Measurements from ENCODE around the gene ELL. TPM values are rescaled to one million over a fixed set of nuclear protein-coding genes. Genes with fewer than 3 reads are reported as not detected.
"Not testable (repeated sequence)": the region's sequence is repeated elsewhere in the genome, so short reads cannot be mapped to it uniquely, and the experiment has no call there.

The ELL gene
- 9.3 TPM for total RNA-seq
- long read RNA-seq, full-length matches to known transcripts = 6 of 21 reads
- long read RNA-seq, partial matches to known transcripts = 10 of 21 reads
- long read RNA-seq, other reads (novel, unspliced or antisense) = 5 of 21 reads

DNA sequence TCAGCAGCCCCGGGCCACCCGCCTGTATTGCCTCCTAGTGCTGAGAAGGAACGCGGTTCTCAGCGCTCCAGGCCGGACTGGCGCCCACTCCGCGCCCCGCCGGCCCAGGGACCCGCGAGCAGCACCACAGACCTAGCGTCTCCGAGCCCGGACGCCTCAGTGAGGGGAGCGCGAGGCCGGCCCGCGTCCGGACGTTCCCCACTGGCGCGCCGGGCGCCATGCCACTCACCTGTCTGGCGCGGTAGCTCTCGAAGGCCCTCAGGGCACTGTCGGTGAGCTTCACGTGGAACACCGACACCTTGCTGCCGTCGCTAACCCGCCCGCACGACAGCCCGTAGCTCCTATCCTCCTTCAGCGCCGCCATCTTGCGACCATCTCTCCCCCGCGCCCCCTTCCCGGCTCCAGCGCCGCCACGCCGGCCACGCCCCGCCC is at the start of gene ELL:
Gene ELL, minus strand, starts transcription at position 379 of the 432 bp plus-strand sequence. Its CDS starts 15 bp downstream, at position 364.
- intact Hi-C loops (cut with micrococcal nuclease) = no loop called here
- peak; percentile 20 for ATAC-seq
- DNase-seq = no peak

DNA sequence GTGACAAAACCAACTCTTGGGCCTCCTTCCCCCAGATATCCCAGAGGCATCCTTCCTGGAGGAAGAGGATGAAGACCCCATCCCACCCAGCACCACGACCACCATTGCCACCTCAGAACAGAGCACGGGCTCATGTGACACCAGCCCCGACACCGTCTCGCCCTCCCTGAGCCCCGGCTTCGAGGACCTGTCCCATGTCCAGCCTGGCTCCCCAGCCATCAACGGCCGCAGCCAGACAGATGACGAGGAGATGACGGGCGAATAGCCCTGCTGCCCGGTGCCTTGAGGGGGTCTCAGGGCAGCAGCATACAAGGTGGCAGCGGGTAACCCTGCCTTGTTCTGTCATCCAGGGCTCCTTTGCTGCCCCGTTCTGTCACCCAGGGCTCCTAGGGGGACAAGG is 46.5 kb upstream of the ELL start:
- no peak for DNase-seq
- no peak for ATAC-seq
- intact Hi-C loops (cut with micrococcal nuclease) = no loop called here

DNA sequence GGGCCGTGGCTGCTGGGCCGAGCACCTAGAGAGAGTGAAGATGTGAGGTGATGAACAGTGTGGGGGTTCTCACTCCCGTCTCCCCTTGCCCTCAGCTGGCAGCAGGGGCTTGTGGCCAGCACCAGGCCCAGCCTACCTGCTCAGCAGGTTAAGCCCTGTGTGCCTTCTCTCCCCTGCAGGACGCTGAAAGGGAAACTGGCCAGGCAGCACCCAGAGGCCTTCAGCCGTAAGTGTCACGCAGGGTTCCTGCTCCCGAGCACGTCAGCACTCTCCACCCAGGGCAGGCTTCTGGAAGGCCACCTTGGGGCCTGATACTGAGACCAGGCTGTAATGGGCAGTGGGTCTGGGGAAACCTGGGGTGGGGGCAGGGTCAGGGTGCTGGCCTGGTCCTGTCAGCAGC is 45.1 kb upstream of the ELL start:
- ATAC-seq (no peak), DNase-seq (no peak)
- intact Hi-C loops (cut with micrococcal nuclease) = no loop called here

DNA sequence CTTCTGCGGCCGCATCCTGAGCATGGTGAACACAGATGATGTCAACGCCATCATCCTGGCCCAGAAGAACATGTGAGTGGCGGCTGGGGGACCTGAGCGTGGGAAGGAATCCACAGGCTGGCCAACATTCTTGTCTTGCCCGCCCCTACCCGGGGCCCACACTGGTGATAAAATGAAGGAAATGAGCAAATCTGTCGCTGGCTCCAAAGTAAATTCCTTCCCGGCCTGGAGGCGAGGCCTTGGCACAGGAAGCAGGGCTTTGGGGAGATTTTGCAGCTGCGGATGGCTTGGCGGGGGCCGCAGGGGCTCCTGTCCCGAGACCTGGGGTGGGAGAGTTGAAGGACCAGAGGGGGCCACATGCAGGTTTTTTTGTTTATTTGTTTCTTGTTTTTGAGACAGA is 40.2 kb upstream of the ELL start:
- DNase-seq (peak; percentile 53), ATAC-seq (peak; percentile 28)
- intact Hi-C loops (cut with micrococcal nuclease) = no loop called here

DNA sequence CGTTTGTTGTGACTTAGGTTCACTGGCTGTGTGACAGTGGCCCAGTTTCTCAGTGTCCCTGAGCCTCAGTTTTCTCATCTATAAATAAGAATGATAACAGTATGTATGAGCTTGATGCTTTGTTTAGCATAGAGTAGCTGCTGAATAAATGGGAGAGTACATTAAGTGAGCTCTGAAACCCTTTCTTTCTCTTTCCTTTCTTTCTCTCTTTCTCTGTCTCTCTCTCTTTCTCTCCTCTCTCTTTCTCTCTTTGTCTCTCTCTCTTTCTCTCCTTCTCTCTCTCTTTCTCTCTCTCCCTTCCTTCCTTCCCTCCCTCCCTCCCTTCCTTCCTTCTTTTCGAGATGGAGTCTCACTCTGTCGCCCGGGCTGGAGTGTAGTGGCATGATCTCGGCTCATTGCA is 37.8 kb upstream of the ELL start:
- ATAC-seq = no peak
- intact Hi-C loops (cut with micrococcal nuclease) = no loop called here

DNA sequence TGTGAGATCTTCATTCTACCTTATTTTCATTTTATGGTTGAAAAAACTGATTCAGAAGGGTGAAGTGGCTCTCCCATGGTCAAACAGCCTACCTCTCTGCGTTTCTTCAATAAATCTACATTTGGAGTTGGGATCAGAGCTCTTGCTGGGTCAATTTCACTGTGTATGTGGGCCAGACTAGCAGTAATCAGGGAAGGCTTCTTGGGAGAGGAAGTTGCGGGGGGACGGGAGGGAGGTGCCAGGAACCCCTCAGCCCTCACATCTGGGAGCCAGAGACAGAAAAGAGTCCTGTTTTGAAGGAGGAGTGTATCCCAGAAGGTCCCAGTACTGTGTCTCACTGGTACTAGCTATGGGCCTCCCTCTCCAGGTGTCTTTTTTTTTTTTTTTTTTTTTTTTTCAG is 36.7 kb upstream of the ELL start:
- ATAC-seq (no peak), DNase-seq (no peak)
- intact Hi-C loops (cut with micrococcal nuclease) = no loop called here

More for the DNA sequence above, 37.8 kb upstream of the ELL start:
- no peak for DNase-seq

DNA sequence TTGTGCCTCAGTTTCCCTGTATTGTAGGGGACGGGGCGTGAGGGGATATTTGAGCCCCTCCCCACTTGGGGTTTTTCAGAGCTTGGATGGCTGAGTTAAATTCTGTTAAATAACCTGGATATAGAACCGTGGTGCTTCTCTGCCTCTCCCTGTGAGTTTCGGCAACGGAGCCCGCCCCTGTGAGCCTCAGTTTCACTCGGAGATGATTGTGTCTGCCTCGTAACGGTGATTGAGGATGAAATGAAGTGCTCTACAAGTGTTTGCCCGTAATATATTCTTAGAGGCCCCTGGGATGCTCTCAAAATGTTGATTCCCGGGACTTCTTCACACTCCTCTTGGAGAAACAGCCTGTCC is 36.3 kb upstream of the ELL start:
- intact Hi-C loops (cut with micrococcal nuclease) = no loop called here
- ATAC-seq = no peak

DNA sequence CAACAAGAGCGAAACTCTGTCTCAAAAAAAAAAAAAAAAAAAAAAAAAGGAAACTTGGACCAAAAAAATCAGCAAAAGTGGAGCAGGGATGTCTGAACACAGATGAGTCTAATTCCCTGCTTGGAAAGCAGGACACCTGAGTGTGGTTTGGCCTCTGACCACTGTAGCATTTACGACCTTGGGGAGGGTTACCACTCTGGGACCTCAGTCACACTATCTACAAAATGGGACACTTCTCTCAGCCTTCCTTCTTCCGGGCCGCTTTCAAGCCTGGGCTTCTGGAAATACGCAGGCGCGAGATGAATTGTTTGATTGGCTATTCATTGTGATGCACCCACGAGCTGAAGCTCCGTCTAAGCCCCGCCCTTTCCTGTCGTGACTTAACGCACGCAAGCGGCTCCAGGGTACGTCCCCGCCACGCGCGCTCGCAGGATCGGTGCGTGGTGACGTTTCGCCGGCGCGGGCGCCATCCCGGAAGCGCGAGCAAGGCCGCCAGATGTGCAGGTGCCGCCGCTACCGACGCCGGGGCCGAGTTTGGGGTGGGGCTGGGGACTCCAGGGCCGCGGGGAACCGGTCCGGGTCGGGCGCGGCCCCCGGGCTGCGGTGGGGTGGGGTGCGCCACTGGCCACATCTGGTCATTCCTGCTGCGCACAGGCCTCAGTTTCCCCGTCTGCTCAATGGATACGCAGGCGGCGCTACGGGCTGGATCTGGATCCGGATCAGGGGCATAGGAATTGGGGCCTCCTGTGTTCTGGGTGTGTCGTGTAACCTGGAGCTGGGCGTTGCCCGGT is 35.7 kb upstream of the ELL start, which contains the start of gene KXD1:
Gene KXD1, plus strand, starts transcription at position 460 of the 791 bp plus-strand sequence. CDS start 4,187 bp downstream, outside the sequence.
- peak; percentile 98 for ATAC-seq
- intact Hi-C loops (cut with micrococcal nuclease) = no loop called here
- DNase-seq = peak; percentile 98

More for the DNA sequence above, 36.3 kb upstream of the ELL start:
- DNase-seq = no peak

DNA sequence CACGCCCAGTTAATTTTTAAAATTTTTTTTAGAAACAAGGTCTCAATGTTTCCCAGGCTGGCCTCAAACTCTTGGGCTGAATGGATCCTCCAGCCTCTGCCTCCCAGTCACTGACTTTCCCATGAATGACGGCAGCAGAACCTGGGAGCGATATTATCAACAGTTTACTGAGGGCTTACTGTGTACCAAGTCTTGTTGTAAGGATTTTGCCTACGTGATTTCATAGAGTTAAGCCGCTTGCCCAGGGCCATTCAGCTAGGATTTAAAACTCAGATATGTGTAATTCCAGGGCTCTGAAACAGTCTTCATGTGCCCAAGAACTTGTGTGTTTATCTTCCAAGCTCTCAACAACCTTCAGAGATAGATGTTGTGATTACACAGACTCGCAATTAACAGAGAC is 29.8 kb upstream of the ELL start:
- no peak for DNase-seq
- intact Hi-C loops (cut with micrococcal nuclease) = no loop called here

DNA sequence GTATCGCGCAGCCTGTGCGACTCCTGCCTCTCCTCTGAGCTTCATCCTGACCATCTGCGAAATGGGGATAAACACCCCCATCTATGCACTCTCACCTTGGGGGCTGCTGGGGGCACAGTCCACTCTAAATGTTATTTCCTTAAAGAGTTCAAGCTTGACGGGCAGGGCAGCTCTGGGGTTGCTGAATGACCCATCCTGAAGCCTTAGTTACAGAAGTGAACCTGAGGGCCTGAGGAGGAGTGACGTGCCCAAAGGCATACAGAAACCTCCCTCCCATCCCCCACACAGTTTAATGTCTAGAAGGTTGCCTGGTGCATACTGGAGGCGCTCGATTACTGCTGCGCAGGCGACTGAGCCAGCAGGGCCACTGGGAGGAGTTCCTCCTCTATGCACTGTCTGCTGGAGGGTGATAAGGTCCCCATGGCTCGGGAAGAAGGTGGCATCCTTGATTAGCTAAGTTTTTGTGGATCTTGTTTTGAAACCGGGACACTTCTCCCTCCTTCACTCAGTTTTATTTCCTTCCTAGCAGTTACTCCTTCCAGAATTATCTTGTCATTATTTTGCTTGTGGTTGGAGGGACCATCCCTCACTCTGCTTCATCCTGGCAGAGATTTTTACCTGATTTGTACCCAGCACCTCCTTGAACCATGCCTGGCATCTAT is 22.1 kb upstream of the ELL start:
- peak; percentile 53 for DNase-seq
- intact Hi-C loops (cut with micrococcal nuclease) = no loop called here

More for the DNA sequence above, 29.8 kb upstream of the ELL start:
- no peak for ATAC-seq

DNA sequence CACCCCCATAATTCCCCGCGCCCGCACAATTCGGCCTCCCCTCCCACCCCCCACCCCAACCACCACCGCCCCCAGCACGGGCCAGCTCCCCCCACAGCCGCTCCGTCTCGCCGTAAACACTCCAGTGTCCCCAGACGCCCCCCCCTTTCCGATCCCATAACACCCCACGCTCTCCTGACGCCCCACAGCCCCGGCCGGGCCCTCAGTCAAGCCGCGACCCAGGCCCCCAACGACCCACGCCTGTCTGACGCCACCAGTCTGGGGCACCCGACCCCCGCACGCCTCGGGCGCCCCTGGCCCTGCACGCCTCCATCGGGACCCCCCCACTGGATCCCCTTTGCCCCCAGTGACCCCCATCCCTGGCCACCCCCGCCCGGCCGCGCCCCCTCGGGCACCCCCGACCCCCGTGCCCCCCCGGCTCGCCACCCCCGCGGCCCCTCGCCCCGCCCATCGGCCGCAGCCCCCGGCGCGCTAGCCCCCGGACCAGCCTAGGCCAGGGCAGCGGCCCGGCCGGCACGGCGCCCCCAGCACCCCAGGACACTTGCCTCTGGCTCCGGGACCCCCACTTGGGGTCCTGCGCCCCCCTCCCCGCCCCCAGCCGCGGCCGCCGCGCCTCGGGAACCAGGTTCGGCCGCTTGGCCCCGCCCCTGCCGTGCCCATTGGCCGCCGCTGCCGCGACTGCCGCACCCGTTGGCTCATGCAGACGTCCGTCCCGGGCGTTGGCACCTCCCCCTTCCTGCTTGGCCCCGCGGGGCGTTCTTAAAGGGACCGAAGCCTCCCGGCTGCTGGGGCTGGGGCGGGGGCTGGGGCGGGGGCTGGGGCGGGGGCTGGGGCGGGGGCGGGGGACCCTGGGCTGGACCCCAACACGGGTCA is 21.3 kb upstream of the ELL start, which contains the start of gene FKBP8:
Gene FKBP8, minus strand, starts transcription at position 633 of the 873 bp plus-strand sequence. CDS start 1,603 bp downstream, outside the sequence.
- intact Hi-C loops (cut with micrococcal nuclease) = no loop called here
- ATAC-seq (peak; percentile 98), DNase-seq (peak; percentile 98)

More for the DNA sequence above, 22.1 kb upstream of the ELL start:
- ATAC-seq = peak; percentile 56

DNA sequence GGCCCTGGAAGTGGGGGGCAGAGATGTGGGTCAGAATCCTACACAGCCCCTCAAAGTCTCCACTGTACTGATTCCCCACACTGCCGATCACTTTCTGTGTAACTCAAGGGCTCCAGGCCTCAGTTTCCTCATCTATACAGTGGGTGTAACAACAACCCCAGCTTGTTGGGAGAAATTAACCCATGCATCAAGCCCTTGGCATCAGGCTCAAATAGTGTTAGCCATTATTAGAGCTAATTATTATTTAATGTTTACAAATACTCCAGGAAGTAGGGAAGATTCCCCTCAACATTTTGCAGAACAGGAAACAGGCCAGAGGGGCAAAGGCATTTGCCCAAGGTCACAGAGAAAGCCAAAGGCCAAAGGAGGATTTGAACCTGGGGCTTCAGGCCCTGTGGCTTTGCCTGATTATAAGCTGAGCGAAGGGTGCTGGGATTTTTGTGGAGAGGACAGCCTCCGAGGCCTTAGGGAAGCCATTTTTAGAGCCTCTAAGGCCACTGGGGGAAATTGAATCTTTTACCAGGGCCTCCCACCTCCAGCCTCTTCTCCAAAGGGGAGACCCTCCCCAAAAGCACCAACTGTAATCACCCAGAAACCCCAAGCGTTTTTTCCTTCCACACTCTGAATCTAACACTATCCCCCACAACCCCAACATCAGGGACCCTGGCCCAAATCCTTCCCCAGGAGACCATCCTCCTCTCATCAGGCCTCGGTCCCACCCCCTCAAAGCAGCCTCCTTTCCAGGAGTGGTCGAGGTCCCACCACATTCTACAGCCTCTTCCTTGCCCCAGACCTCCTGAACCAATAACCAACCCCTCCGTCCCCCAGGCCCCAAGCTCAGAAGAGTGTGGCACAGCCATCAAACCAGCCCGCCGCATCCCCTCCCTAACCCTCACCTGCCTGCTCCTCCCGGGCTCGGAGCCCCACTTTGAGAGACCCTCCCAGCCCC is 20.4 kb upstream of the ELL start:
- peak; percentile 3 for ATAC-seq
- no peak for DNase-seq
- intact Hi-C loops (cut with micrococcal nuclease) = no loop called here

DNA sequence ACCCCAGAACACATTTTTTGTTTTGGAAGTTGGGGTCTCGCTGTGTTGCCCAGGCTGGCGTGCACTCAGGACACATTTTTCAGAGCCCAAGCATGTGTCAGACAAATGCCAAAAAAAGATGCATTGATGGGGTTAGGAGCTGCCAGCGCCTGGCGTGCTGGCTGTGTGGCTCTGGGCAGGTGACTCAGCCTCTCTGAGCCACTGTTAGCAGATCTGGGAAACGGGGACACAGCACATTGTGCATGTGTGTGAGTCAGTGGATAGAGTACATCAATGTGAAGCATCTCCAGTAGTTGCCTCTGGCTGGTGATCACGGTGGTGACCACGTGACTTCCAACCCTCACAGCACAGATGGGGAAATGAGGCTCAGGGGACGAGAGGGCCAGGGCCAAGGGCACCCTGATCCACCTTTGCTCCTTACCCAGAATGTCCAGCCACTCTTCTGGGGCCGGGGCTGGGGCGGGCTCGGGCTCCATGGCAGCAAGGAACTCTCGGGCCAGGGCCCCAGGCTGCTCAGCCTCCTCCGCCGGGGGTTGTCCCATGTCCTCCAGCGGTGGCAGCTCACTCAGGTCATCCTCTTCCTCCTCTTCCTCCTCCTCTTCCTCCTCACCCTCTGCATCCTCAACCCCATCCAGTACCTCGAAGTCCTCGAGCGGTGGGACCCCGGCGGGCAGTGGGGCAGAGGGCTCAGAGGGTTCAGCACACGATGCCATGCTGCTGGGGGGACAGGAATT is 19.6 kb upstream of the ELL start:
- intact Hi-C loops (cut with micrococcal nuclease) = no loop called here
- DNase-seq (no peak), ATAC-seq (no peak)

DNA sequence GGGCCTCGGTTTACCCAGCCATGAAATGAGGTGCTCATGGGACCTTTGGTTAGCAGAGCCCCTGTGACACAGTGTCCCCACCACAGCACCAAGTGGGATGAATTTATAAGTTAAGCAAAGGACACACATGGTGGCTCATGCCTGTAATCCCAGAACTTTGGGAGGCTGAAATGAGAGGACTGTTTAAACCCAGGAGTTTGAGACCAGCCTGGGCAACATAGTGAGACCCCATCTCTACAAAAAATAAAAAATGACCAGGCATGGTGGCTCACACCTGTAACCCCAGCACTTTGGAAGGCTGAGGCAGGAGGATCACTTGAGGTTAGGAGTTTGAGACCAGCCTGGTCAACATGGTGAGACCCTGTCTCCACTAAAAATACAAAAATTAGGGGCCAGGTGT is 18.3 kb upstream of the ELL start:
- intact Hi-C loops (cut with micrococcal nuclease); DNase-seq; ATAC-seq: not testable (repeated sequence)

DNA sequence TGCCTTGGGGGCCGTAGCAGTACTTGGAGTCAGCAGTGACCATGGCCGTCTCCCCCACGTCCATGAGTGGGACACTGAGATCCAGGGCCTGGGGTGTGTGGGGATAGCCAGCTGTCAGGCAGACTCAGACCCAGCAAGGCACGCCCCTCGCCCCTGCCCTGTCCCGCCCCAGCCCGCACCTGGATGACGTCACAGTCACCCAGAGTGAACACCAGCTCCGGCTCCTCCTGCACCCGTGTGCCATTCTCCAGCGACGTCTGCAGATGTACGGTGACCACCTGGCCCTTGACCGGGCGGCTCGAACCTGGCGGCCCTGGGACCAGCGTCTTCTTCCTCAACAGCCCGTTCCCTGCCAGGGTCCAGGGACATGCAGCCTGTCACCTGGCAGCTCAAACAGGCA is 17.5 kb upstream of the ELL start:
- no peak for ATAC-seq

DNA sequence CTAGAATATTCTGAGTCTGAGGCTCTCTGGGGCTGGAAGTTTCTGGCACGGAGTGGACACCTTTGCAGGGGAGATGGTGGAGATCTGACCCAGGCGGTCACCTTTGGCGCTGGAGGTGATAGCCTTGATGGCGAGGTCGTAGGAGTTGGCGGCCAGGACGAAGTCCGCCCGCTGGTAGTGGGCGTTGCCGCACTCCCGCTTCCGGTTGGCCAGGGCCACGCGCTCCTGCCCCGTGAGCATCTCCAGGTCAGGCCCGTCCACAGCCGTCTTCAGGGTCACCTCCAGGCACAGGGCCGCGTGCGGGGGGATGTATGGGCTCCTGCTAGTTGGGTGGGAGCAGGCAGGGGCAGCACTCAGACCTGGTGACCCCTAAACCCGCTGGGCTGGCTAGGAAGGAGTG is 16.2 kb upstream of the ELL start:
- ATAC-seq (no peak), DNase-seq (no peak)

More for the DNA sequence above, 17.5 kb upstream of the ELL start:
- intact Hi-C loops (cut with micrococcal nuclease) = no loop called here
- no peak for DNase-seq

DNA sequence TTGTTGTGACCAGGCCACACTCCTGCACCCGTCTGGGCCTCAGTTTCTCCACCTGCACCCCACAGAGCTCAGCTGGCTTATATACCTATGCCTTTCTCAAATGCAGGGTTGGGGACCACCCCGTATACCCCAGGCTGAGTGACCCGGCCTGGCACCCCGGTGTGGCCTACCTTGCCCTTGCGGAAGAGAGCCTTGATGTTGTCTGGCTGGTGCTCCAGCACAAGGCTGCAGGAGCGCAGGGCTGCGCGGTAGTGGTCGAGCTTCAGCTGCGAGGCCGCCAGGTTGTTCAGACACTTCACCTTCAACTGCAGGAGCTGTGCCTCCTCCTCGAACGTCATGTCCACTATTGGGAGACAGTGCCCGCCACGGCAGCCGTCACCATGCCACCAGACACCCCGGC is 15.6 kb upstream of the ELL start:
- ATAC-seq (no peak), DNase-seq (no peak)
- intact Hi-C loops (cut with micrococcal nuclease) = no loop called here

More for the DNA sequence above, 16.2 kb upstream of the ELL start:
- intact Hi-C loops (cut with micrococcal nuclease) = no loop called here
